Sigmoid colon (tissue), 4 donors: ENCODE measurements around the gene GNAI1.

Experiments
- EP300 ChIP-seq, 4 donors: sonication (generic); formaldehyde crosslinking; IDR thresholded peaks; one replicate each; pipeline ENCODE4 v1.6.1; 2017; ENCODE audit warnings: antibody characterized with exemption in 4 of 4
- POLR2A ChIP-seq, 2 donors: fragments of 450-650 bp; IDR thresholded peaks; one replicate each; pipeline ENCODE4 v1.6.1; 2016; ENCODE audit warnings: antibody characterized with exemption in 2 of 2, mild to moderate bottlenecking in 2 of 2, moderate library complexity in 2 of 2
- POLR2AphosphoS5 ChIP-seq, 4 donors: sonication (generic); formaldehyde crosslinking; IDR thresholded peaks; one replicate each; pipeline ENCODE4 v1.6.1; 2017; ENCODE audit warnings: antibody characterized with exemption in 4 of 4
- TF ChIP-seq, protein P1 (sequence below), 4 experiments: fragments of 450-650 bp in 3 of 4; fragments of 200-600 bp in 1 of 4; IDR thresholded peaks; one replicate each; pipeline ENCODE4 v1.5.1; 2016 to 2019; ENCODE audit warnings: antibody characterized with exemption in 4 of 4, mild to moderate bottlenecking in 3 of 4, moderate library complexity in 2 of 4

GRCh38 chr7:80183351-80183750, 48.7 kb downstream of the GNAI1 start:
- TF ChIP-seq, protein P1, sequence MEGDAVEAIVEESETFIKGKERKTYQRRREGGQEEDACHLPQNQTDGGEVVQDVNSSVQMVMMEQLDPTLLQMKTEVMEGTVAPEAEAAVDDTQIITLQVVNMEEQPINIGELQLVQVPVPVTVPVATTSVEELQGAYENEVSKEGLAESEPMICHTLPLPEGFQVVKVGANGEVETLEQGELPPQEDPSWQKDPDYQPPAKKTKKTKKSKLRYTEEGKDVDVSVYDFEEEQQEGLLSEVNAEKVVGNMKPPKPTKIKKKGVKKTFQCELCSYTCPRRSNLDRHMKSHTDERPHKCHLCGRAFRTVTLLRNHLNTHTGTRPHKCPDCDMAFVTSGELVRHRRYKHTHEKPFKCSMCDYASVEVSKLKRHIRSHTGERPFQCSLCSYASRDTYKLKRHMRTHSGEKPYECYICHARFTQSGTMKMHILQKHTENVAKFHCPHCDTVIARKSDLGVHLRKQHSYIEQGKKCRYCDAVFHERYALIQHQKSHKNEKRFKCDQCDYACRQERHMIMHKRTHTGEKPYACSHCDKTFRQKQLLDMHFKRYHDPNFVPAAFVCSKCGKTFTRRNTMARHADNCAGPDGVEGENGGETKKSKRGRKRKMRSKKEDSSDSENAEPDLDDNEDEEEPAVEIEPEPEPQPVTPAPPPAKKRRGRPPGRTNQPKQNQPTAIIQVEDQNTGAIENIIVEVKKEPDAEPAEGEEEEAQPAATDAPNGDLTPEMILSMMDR (IDR thresholded peaks at IDR 0.05) = no peak
- TF ChIP-seq POLR2A (IDR thresholded peaks at IDR 0.05) (no peak), EP300 (IDR thresholded peaks at IDR 0.05) (no peak), POLR2AphosphoS5 (IDR thresholded peaks at IDR 0.05) (no peak)
